Mesothelial cell of epicardium (in vitro differentiated cells): Measurements from ENCODE around the gene IL1RAPL2. TPM values are rescaled to one million over a fixed set of nuclear protein-coding genes. Genes with fewer than 3 reads are reported as not detected.

Experiments
- DNase-seq, 2 experiments: peaks; one replicate each; pipeline ENCODE4 v3.0.0; 2021; ENCODE audit warnings: low spot score in 2 of 2; ENCODE audit not compliant: unreplicated experiment in 2 of 2
- H3K27ac Mint-ChIP-seq: 2 replicates; pipeline ENCODE4 v1.8.0; 2021; ENCODE audit warnings: mixed read lengths
- H3K27me3 Mint-ChIP-seq: 2 replicates; pipeline ENCODE4 v1.8.0; 2021; ENCODE audit warnings: low read depth, mixed read lengths
- H3K36me3 Mint-ChIP-seq: 2 replicates; pipeline ENCODE4 v1.8.0; 2021; ENCODE audit warnings: mixed read lengths
- H3K4me1 Mint-ChIP-seq: 2 replicates; pipeline ENCODE4 v1.8.0; 2021; ENCODE audit warnings: mixed read lengths
- H3K4me3 Mint-ChIP-seq: 2 replicates; pipeline ENCODE4 v1.8.0; 2021; ENCODE audit warnings: mild to moderate bottlenecking, moderate library complexity, mixed read lengths
- H3K9me3 Mint-ChIP-seq: 2 replicates; pipeline ENCODE4 v1.8.0; 2021; ENCODE audit warnings: mixed read lengths
- total RNA-seq: library from RNA; stranded (reverse); gene quantifications from 3 replicates; pipeline ENCODE4 v1.2.1, GENCODE V29; 2021
- TF ChIP-seq, protein P1 (sequence below): fragments of 200-600 bp; sonication (generic); IDR thresholded peaks from one replicate; pipeline ENCODE4 v1.5.0; 2021; ENCODE audit warnings: antibody characterized with exemption; ENCODE audit not compliant: unreplicated experiment

IL1RAPL2 gene
- total RNA-seq, 1 donor from 2014 or later: 0.92 TPM

GRCh38 chrX:104929324-104929723 is 363.3 kb downstream of the IL1RAPL2 start:
- Mint-ChIP-seq H3K27me3 (no peaks in the 10 kb centered on the region), H3K27ac (no peak overlapping the region), H3K4me1 (no peaks in the 10 kb centered on the region), H3K36me3 (no peaks in the 10 kb centered on the region), H3K9me3 (peaks cover 32% of the 10 kb centered on the region), H3K4me3 (no peak overlapping the region)
- DNase-seq: no peak
- TF ChIP-seq, protein P1, sequence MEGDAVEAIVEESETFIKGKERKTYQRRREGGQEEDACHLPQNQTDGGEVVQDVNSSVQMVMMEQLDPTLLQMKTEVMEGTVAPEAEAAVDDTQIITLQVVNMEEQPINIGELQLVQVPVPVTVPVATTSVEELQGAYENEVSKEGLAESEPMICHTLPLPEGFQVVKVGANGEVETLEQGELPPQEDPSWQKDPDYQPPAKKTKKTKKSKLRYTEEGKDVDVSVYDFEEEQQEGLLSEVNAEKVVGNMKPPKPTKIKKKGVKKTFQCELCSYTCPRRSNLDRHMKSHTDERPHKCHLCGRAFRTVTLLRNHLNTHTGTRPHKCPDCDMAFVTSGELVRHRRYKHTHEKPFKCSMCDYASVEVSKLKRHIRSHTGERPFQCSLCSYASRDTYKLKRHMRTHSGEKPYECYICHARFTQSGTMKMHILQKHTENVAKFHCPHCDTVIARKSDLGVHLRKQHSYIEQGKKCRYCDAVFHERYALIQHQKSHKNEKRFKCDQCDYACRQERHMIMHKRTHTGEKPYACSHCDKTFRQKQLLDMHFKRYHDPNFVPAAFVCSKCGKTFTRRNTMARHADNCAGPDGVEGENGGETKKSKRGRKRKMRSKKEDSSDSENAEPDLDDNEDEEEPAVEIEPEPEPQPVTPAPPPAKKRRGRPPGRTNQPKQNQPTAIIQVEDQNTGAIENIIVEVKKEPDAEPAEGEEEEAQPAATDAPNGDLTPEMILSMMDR: no peak

GRCh38 chrX:104935581-104935980 is 369.6 kb downstream of the IL1RAPL2 start:
- TF ChIP-seq, protein P1: no peak

GRCh38 chrX:104953251-104953650 is 387.3 kb downstream of the IL1RAPL2 start:
- Mint-ChIP-seq H3K4me3 (no peak overlapping the region), H3K9me3 (peaks cover 7% of the 10 kb centered on the region), H3K36me3 (no peaks in the 10 kb centered on the region), H3K4me1 (peaks cover 4% of the 10 kb centered on the region), H3K27me3 (no peaks in the 10 kb centered on the region), H3K27ac (no peak overlapping the region)
- DNase-seq: no peak
- TF ChIP-seq, protein P1: no peak

More at GRCh38 chrX:104935581-104935980, 369.6 kb downstream of the IL1RAPL2 start:
- Mint-ChIP-seq H3K4me3 (no peak overlapping the region), H3K36me3 (no peaks in the 10 kb centered on the region), H3K27ac (no peak overlapping the region), H3K9me3 (peaks cover 19% of the 10 kb centered on the region), H3K4me1 (no peaks in the 10 kb centered on the region), H3K27me3 (no peaks in the 10 kb centered on the region)
- no peak for DNase-seq

- no peak for DNase-seq
- H3K4me3 Mint-ChIP-seq: no peak overlapping the region
- H3K4me1 Mint-ChIP-seq: no peaks in the 10 kb centered on the region
- H3K27me3 Mint-ChIP-seq: no peaks in the 10 kb centered on the region
- peaks cover 15% of the 10 kb centered on the region for H3K9me3 Mint-ChIP-seq
- H3K36me3 Mint-ChIP-seq: no peaks in the 10 kb centered on the region
- TF ChIP-seq, protein P1: no peak
- H3K27ac Mint-ChIP-seq: no peak overlapping the region
Observed at GRCh38 chrX:104961926-104962325, 395.9 kb downstream of the IL1RAPL2 start.

DNA sequence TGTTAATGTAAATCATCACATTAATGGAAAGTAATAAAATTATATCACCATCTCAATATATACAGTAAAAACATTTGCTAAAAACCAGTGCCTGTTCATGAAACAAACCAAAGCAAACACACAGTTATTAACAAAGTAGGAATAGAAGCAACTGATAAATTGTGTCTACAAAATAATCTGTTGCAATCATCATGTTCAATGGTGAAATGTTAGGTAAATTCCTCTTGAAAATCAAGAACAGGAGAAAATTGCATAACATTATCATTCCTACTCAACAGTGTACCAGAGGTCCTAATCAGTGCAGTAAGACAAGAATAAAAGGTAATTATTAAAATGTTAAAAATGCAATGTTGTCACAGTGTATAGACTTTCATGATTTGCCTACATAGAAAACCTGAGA is 402.2 kb downstream of the IL1RAPL2 start:
- Mint-ChIP-seq H3K9me3 (peaks cover 24% of the 10 kb centered on the region), H3K27me3 (no peaks in the 10 kb centered on the region), H3K36me3 (no peaks in the 10 kb centered on the region), H3K4me3 (no peak overlapping the region), H3K4me1 (no peaks in the 10 kb centered on the region), H3K27ac (no peak overlapping the region)
- DNase-seq: no peak
- TF ChIP-seq, protein P1: no peak

DNA sequence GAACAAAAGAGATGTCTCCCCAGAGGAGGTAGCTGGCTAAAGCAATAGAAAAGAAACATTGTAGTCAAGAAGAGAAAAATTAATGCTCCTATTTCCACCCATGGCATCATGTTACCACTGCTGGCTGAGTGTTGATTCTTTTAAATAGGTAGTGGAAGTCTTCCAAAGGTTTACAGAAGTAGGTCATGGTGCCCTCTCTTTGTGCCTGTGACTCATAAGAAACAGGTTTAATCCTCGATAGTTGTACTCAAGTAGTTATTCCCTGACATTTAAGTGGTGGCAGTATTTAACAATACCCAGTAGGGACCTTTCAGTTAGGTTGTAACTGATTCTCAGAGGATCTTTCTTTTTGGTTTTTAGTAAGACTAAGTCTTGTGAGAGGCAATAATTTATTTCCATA is 406.7 kb downstream of the IL1RAPL2 start:
- Mint-ChIP-seq H3K27ac (no peak overlapping the region), H3K27me3 (no peaks in the 10 kb centered on the region), H3K4me1 (no peaks in the 10 kb centered on the region), H3K36me3 (no peaks in the 10 kb centered on the region), H3K4me3 (no peak overlapping the region), H3K9me3 (peaks cover 21% of the 10 kb centered on the region)
- TF ChIP-seq, protein P1: no peak
- no peak for DNase-seq
